SU-DHL-6 (cell line): ENCODE data around the gene EPHA7.

ENCODE experiments used
- H2AFZ ChIP-seq: fragments of 200-600 bp; sonication (generic); 2 replicates; pipeline ENCODE4 v1.6.1; 2014; ENCODE audit warnings: low read depth, mild to moderate bottlenecking, moderate library complexity, mixed read lengths, antibody characterized with exemption, low read length; ENCODE audit not compliant: severe bottlenecking
- H3F3A ChIP-seq: fragments of 200-600 bp; shearing (Covaris generic); 2 replicates; pipeline ENCODE4 v1.6.0; 2016; ENCODE audit warnings: antibody characterized with exemption, mild to moderate bottlenecking; ENCODE audit not compliant: insufficient read depth
- H3K27ac ChIP-seq: fragments of 200-600 bp; sonication (generic); 2 replicates; pipeline ENCODE4 v1.5.1; 2016; ENCODE audit warnings: low read depth, mild to moderate bottlenecking, low read length, moderate library complexity, mixed read lengths
- H3K27me3 ChIP-seq: fragments of 200-600 bp; sonication (generic), shearing (Covaris generic); 2 replicates; pipeline ENCODE4 v1.6.0; 2014; ENCODE audit warnings: mild to moderate bottlenecking, low read length
- H3K36me3 ChIP-seq: fragments of 200-600 bp; sonication (generic); 2 replicates; pipeline ENCODE4 v1.6.1; 2014; ENCODE audit warnings: mild to moderate bottlenecking, low read length, mixed read lengths
- H3K4me2 ChIP-seq: fragments of 300-600, 200-600 bp; shearing (Covaris generic), sonication (generic); 2 replicates; pipeline ENCODE4 v1.6.0; 2014; ENCODE audit warnings: low read length, low read depth, mild to moderate bottlenecking; ENCODE audit not compliant: poor library complexity, severe bottlenecking
- H3K4me3 ChIP-seq: fragments of 200-600 bp; sonication (generic); 2 replicates; pipeline ENCODE4 v1.5.1; 2014; ENCODE audit warnings: antibody characterized with exemption, low read length, mild to moderate bottlenecking, mixed read lengths; ENCODE audit not compliant: insufficient read depth, poor library complexity, severe bottlenecking
- H3K79me2 ChIP-seq: fragments of 200-600 bp; sonication (generic); 2 replicates; pipeline ENCODE4 v1.6.1; 2014; ENCODE audit warnings: mild to moderate bottlenecking, low read length, moderate library complexity; ENCODE audit not compliant: insufficient read depth
- H3K9ac ChIP-seq: fragments of 200-600 bp; sonication (generic); 2 replicates; pipeline ENCODE4 v1.7.0; 2014; ENCODE audit warnings: mild to moderate bottlenecking, low read length
- H3K9me2 ChIP-seq: fragments of 200-600 bp; sonication (generic); replicated peaks from 2 replicates; pipeline ENCODE4 v1.6.1; 2014; ENCODE audit warnings: low read length; ENCODE audit not compliant: insufficient read depth
- H3K9me3 ChIP-seq: fragments of 200-600 bp; sonication (generic); 2 replicates; pipeline ENCODE4 v1.6.1; 2014; ENCODE audit warnings: low read length, mixed read lengths; ENCODE audit not compliant: insufficient read depth
- H4K20me1 ChIP-seq: fragments of 200-600 bp; sonication (generic); 2 replicates; pipeline ENCODE4 v1.6.1; 2014; ENCODE audit warnings: low read depth, mild to moderate bottlenecking, antibody characterized with exemption, low read length, moderate library complexity, mixed read lengths
- CTCF ChIP-seq: fragments of 200-600 bp; sonication (generic); IDR thresholded peaks from one replicate; pipeline ENCODE4 v1.5.1; 2017; ENCODE audit warnings: antibody characterized with exemption, mild to moderate bottlenecking, low read length, moderate library complexity; ENCODE audit not compliant: insufficient read depth, poor library complexity, severe bottlenecking
- EZH2phosphoT487 ChIP-seq: fragments of 200-600 bp; sonication (generic), shearing (Covaris generic); conservative IDR thresholded peaks from 2 replicates; pipeline ENCODE4 v1.6.1; 2018; ENCODE audit warnings: mild to moderate bottlenecking, antibody characterized with exemption, low read length, moderate library complexity, mixed read lengths

EPHA7 gene

GRCh38 chr6:93282521-93283031 is 136.8 kb downstream of the EPHA7 start:
- Histone ChIP-seq H3K36me3 (no peaks in the 10 kb centered on the region), H3K9ac (no peak overlapping the region), H4K20me1 (no peaks in the 10 kb centered on the region), H3K9me3 (no peaks in the 10 kb centered on the region), H3F3A (no peaks in the 10 kb centered on the region), H2AFZ (no peak overlapping the region), H3K4me2 (no peak overlapping the region), H3K9me2 (no peaks in the 10 kb centered on the region), H3K4me3 (no peak overlapping the region), H3K27me3 (no peaks in the 10 kb centered on the region), H3K27ac (no peak overlapping the region), H3K79me2 (no peaks in the 10 kb centered on the region)
- TF ChIP-seq CTCF (no peak), EZH2phosphoT487 (no peak)

- Histone ChIP-seq H3K27me3 (no peaks in the 10 kb centered on the region), H3K9me2 (no peaks in the 10 kb centered on the region), H2AFZ (no peak overlapping the region), H3F3A (no peaks in the 10 kb centered on the region), H3K79me2 (no peaks in the 10 kb centered on the region), H3K36me3 (no peaks in the 10 kb centered on the region), H3K9me3 (no peaks in the 10 kb centered on the region), H3K27ac (no peak overlapping the region), H3K4me2 (no peak overlapping the region), H3K4me3 (no peak overlapping the region), H3K9ac (no peak overlapping the region), H4K20me1 (no peaks in the 10 kb centered on the region)
- TF ChIP-seq CTCF (no peak), EZH2phosphoT487 (no peak)
Measured at GRCh38 chr6:93278241-93278640, 141.1 kb downstream of the EPHA7 start.

GRCh38 chr6:93272896-93273295 is 146.5 kb downstream of the EPHA7 start:
- H3K27ac ChIP-seq: no peak overlapping the region
- no peaks in the 10 kb centered on the region for H3K27me3 ChIP-seq
- no peak overlapping the region for H3K4me3 ChIP-seq
- no peaks in the 10 kb centered on the region for H3K36me3 ChIP-seq
- H2AFZ ChIP-seq: no peak overlapping the region
- H3K9ac ChIP-seq: no peak overlapping the region
- TF ChIP-seq CTCF (no peak), EZH2phosphoT487 (no peak)
- no peaks in the 10 kb centered on the region for H3K9me3 ChIP-seq
- no peaks in the 10 kb centered on the region for H3F3A ChIP-seq
- no peaks in the 10 kb centered on the region for H3K79me2 ChIP-seq
- no peak overlapping the region for H3K4me2 ChIP-seq
- no peaks in the 10 kb centered on the region for H3K9me2 ChIP-seq
- H4K20me1 ChIP-seq: no peaks in the 10 kb centered on the region
